GM19452 (cell line): Measurements from ENCODE around the gene SAMM50.

Experiments used
- ATAC-seq: cut with Tn5 transposase; IDR thresholded peaks from one replicate; pipeline ENCODE4 v1.9.1; 2021; ENCODE audit not compliant: unreplicated experiment

Gene SAMM50

GRCh38 chr22:44028091-44028490, 72.8 kb downstream of the SAMM50 start:
- no peak for ATAC-seq

GRCh38 chr22:44029069-44029468, 73.8 kb downstream of the SAMM50 start:
- no peak for ATAC-seq

- ATAC-seq, result no peak
Measured at GRCh38 chr22:44030051-44030701, 74.9 kb downstream of the SAMM50 start.

GRCh38 chr22:44030702-44031082, 75.5 kb downstream of the SAMM50 start:
- ATAC-seq, result no peak

DNA sequence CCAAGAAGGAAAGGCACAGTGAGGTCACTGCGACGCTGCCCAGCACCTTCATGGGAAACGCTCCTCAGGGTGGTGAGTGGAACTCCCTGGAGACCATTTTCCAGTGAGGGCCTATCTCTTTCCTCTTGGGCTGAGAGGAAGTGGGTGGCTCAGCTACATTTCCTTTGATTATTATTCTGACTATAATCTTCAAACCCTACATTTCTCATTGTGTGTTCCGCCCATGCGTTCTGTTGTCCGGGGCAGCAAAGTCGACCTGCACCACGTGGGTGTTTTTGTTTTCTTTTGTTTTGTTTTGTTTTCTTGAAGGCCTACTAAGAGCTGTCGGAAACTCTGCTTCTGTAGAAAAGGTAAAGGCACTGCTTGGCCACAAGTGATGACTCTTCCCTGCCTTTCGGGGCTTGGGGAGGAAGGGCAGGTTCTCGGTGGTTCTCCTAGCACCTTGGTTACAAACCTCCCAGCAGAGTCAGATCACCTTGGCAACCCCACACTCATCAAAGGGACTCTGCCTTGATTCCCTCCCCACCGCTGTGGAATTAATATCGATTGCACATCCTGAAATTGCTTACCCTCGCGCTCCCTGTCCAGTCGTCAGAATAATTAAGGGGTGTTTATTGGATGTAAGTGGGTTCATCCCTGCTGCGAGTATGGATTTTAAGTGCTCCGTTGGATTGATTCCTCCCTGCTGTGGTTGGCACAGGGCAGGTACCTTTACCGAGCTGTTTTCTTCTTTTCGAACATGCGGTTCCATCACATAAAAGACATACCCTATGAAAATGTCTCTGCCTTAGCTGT, 76.1 kb downstream of the SAMM50 start:
- ATAC-seq, result no peak

DNA sequence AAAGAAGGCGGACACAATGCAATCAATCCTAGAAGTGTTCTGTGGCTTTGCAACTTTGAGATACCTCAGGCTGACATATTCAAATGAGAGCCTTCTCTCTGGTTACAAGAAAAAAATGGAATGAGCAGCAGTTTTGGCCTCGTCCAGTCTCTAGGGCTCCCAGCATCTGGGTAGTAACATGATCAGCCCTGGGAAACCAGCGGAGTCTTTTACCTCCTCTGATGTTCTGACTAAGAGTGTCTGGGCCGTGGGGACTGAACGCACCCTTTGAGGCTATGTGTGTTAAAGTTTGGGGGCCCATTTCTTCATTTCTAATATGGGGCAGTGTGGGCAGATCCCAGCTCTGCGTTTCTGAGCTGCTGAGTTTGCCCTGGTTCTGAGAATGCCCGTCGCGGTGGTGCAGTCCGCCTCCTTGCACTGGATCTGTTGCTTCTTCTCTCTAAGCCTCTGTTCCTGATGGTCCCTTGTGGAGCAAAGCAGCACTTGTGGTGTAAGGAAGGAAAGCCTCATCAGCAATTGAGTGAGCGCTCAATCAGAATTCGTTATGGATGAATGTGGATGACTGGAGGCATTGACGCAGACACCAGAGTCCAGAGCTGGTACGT, 77.0 kb downstream of the SAMM50 start:
- ATAC-seq, result no peak

GRCh38 chr22:44033287-44033686, 78.0 kb downstream of the SAMM50 start:
- no peak for ATAC-seq

DNA sequence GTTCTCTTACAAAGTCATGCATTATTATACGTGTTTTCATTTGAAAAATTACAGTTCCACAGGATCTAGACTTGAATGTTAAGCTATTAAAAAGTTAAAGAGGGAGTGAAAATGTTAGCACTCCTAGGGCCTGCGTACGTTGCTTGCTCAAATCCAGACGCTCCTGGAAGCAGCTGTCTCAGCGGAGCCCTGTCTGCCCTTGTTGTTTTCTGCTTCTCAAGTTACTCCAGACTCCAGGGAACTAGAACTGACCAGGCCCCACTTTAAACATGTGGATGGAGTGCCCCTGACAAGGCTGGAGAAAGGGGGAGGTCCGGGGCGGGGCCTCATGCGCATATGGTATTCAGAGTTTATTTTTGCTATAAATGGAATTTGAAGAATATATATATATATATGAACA, 78.5 kb downstream of the SAMM50 start:
- no peak for ATAC-seq

- no peak for ATAC-seq
Measured at GRCh38 chr22:44037519-44038375, 82.5 kb downstream of the SAMM50 start.

DNA sequence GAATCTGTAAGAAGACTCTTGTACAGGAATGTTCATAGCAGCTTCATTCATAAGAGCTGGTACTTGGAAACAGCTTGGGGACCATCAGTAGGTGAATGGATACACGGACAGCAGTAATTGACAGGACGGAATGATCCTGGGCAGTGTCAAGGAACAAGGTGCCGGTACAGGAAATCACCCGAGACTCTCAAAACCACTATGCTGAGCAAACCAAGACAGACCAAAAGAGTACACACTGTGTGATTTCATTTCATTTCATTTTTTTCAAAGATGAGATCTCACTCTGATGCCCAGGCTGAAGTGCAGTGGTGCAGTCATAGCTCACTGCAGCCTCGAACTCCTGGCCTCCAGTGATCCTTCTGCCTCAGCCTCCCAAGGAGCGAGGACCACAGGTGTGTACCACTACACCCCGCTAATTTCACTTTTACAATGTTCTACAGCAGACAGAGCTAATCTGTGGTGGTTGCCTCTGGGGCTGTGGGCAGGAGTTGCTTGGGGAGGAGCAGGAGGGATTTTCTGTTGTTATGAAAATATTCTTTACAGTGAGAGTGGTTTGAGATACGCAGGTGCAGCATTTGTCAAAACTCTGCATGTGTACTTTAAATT, 84.4 kb downstream of the SAMM50 start:
- ATAC-seq, result no peak

DNA sequence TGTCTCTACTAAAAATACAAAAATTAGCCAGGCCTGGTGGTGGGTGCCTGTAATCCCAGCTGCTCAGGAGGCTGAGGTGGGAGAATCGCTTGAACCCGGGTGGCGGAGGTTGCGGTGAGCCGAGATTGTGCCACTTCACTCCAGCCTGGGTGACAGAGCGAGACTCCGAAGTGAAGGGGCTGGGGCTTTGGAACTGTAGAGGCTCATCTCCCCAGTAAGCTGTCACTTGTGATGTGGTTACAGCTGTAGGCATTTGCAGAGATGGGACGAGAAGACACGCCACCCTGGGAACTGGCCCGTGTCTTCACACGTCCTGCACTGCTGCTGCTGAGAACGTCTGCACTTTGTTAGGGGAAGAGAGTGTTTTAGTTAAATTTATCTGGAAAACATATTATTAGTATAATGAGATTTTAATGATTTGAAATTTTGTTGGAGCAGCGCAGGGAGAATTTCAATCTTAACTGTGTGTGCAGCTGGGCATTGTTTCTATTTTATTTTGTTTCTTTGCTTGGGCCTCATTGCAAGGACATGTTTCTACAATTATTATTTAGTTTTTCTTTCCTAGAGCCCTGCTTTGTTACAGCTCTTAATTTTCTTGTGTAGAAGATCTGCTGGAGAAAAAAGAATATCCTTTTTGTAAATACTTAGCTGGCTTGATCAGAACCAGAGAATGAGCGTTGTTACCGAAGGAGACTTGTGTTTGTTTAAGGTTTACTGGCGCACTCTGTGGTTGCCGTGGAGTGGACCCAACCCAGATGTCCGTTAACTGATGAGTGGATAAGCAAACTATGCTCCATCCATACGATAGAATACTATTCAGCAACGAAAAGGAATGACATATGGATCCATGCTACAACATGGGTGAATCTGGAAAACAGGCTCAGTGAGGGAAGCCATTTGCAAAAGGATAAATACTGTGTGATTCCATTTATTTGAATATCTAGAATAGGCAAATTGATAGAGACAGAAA, 87.3 kb downstream of the SAMM50 start:
- ATAC-seq, result no peak

DNA sequence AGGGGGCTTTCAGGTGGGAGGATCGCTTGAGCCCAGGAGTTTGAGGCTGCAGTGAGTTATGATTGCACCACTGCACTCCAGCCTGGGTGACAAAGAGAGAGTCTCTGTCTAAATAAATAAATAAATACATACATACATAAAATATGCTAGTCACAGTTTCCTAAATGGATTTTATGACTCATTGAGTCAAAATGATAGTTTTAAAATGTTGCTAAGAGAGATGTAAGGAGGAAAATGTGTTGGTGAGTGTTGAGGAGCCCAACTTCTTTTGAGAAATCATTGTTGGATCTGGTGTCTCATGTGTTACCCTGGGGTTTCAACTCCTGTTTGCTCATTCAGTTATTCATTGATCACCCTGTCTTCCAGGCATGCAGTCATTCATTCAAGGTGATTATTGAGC, 89.9 kb downstream of the SAMM50 start:
- no peak for ATAC-seq
